ENCODE measurements around the gene PSMA1. TPM values are rescaled to one million over a fixed set of nuclear protein-coding genes. Genes with fewer than 3 reads are reported as not detected.
A peak's percentile ranks its signal among the peaks of the same experiment; 100 is the strongest.
"Not testable (repeated sequence)": the region's sequence is repeated elsewhere in the genome, so short reads cannot be mapped to it uniquely, and the experiment has no call there.

The PSMA1 gene
- polyA plus RNA-seq, 2 of the 4 experiments (the other 2 are of a cell fraction): 299 to 370 TPM

DNA sequence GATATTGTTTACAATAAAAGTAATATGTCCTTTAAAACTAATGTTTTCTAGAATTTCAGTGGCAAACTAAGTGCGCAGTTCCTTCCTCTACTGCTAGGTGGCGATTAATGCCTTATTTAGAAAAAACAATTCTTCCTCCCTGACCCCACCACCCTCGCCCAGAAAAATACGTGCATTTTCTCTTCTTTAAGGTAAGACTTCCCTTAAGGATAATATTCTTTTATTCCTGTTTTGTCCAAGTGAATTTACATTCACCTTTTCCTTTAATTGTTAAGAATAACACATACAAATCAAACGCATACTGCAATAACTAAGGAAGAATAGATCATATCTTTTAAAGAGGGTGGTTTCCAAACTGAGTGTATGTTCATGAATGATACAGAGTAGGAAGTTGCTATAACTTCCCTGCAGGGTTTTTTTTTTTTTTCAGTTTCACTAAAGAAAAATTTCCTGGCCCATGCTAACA, 17.0 kb upstream of the PSMA1 start (continued):
- no peak for TF ChIP-seq HOXB5 (CRISPR knock-in tag; IDR thresholded peaks at IDR 0.05)
- no peak for TF ChIP-seq POLR2AphosphoS2 (conservative IDR thresholded peaks at IDR 0.05; ENCODE audit: low read length)
- no peak for TF ChIP-seq RARB (CRISPR knock-in tag; IDR thresholded peaks at IDR 0.05)
- no peak for TF ChIP-seq BCL3 (IDR thresholded peaks at IDR 0.05)
- TF ChIP-seq RFX5 (IDR thresholded peaks at IDR 0.05): no peak

DNA sequence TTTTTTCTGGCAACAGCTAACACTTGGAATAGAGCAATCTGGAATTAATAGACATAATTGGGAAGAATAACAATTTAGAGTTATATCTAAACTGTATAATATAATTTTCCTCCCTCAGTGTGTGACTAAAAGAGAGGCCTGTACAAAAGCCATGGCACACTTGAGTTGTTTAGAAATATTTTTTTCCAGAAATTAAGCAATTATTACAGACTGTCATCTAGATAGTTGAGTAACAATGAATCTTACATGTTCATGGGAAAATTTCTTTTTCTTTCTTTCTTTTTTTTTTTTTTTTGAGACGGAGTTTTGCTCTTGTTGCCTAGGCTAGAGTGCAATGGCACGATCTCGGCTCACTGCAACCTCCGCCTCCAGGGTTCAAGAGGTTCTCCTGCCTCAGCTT, 15.0 kb upstream of the PSMA1 start:
- H3K4me2 ChIP-seq; H3K4me1 ChIP-seq; H3K27ac ChIP-seq; DNase-seq (ENCODE audit: low read depth in 1 of 2, low spot score in 1 of 2); POLR2A ChIA-PET; H3K4me3 ChIP-seq; FAIRE-seq; H3K9me3 ChIP-seq; ATAC-seq: not testable (repeated sequence)
- CTCF ChIA-PET: interaction anchor here (0.6 to 0.7 kb wide), 2 partner anchors 540 to 541 kb away, joined by 3 read pairs; no protein-coding TSS in a partner anchor
- WGBS (ENCODE audit: missing lambda C conversion rate): 87% methylated on average over 4 of the region's 4 CpGs

DNA sequence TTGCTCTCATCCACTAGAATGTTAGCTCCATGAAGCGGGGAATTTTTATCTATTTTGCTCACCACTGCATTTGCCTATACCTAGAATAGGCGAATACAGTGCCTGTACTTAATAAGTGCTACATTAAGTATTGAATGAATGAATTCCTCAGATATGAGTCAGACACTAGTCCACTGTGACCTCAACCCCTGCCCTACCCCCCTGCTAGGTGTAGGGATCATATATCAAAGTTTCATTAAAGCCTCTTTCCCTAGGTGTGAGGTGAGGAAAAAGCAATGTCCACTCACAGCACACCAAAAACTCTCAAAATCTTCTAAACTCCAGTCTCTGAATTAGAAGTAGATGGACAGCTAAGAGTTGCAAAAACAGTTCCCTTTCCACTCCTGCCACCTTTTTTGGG, 9.8 kb upstream of the PSMA1 start:
- POLR2A ChIA-PET: no interaction called here
- peaks cover 8% of the 10 kb centered on the region for H3K4me1 ChIP-seq
- H3K4me2 ChIP-seq: peak overlapping the region; percentile 23; the same call in 1 of the 3 replicates
- WGBS (ENCODE audit: missing lambda C conversion rate): 76% methylated on average over 2 of the region's 2 CpGs
- CTCF ChIA-PET: interaction anchor here (0.6 to 1.2 kb wide), 2 partner anchors 251 to 378 kb away, joined by 3 to 5 read pairs; no protein-coding TSS in a partner anchor
- TF ChIP-seq CBX2 (IDR thresholded peaks at IDR 0.05; ENCODE audit: borderline replicate concordance, low read depth) (no peak), HOXA7 (CRISPR knock-in tag; IDR thresholded peaks at IDR 0.05) (no peak), SMC3 (IDR thresholded peaks at IDR 0.05) (no peak), MAX (IDR thresholded peaks at IDR 0.05) (no peak), ZC3H11A (IDR thresholded peaks at IDR 0.05) (no peak), HES2 (IDR thresholded peaks at IDR 0.05) (no peak), CEBPB (IDR thresholded peaks at IDR 0.05) (no peak), POLR2A (IDR thresholded peaks at IDR 0.05; ENCODE audit: low read length) (no peak), TFCP2L1 (CRISPR knock-in tag; IDR thresholded peaks at IDR 0.05) (no peak), CHD2 (IDR thresholded peaks at IDR 0.05; ENCODE audit: low read length, partially characterized antibody) (no peak), EHMT2 (IDR thresholded peaks at IDR 0.05; ENCODE audit: low read depth) (no peak), ZNF302 (CRISPR knock-in tag; IDR thresholded peaks at IDR 0.05) (no peak), CHD4 (IDR thresholded peaks at IDR 0.05; ENCODE audit: borderline replicate concordance) (no peak), HMGXB4 (CRISPR knock-in tag; IDR thresholded peaks at IDR 0.05; ENCODE audit: borderline replicate concordance) (no peak), ZSCAN20 (CRISPR knock-in tag; IDR thresholded peaks at IDR 0.05) (no peak), ZFP36 (IDR thresholded peaks at IDR 0.05; ENCODE audit: borderline replicate concordance, partially characterized antibody) (no peak), HDAC2 (IDR thresholded peaks at IDR 0.05) (no peak), EHF (CRISPR knock-in tag; IDR thresholded peaks at IDR 0.05) (no peak)
- TF ChIP-seq, protein P1, sequence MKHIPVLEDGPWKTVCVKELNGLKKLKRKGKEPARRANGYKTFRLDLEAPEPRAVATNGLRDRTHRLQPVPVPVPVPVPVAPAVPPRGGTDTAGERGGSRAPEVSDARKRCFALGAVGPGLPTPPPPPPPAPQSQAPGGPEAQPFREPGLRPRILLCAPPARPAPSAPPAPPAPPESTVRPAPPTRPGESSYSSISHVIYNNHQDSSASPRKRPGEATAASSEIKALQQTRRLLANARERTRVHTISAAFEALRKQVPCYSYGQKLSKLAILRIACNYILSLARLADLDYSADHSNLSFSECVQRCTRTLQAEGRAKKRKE (CRISPR knock-in tag; IDR thresholded peaks at IDR 0.05; ENCODE audit: low read depth): no peak
- H3K4me3 ChIP-seq: no peak overlapping the region
- H3K27ac ChIP-seq: no peak overlapping the region
- no peak for FAIRE-seq
- DNase-seq (ENCODE audit: low read depth in 1 of 2, low spot score in 1 of 2): no peak
- no peak for ATAC-seq
- H3K9me3 ChIP-seq: no peaks in the 10 kb centered on the region

Data from A549 (cell line).